G401 (cell line): Measurements from ENCODE around the gene TMED6. TPM values are rescaled to one million over a fixed set of nuclear protein-coding genes. Genes with fewer than 3 reads are reported as not detected.
A peak's percentile ranks its signal among the peaks of the same experiment; 100 is the strongest.
"Not testable (repeated sequence)": the region's sequence is repeated elsewhere in the genome, so short reads cannot be mapped to it uniquely, and the experiment has no call there.

ENCODE experiments used
- DNase-seq: peaks from one replicate; pipeline ENCODE4 v3.0.0-alpha.2; 2015; ENCODE audit warnings: low spot score
- in situ Hi-C: cut with HindIII; loops from 2 replicates; pipeline ENCODE4 v1.10.0; 2016; ENCODE audit warnings: low sequenced_read_pairs, mixed read lengths
- total RNA-seq: library from RNA; depleted of rRNA; stranded (reverse); fragments of >200 nt; shearing (Covaris generic); gene quantifications from 2 replicates; pipeline ENCODE4 v1.2.3, GENCODE V29; 2014; rRNA removed

The TMED6 gene
- total RNA-seq, 1 experiment from 2014 or later: not detected

DNA sequence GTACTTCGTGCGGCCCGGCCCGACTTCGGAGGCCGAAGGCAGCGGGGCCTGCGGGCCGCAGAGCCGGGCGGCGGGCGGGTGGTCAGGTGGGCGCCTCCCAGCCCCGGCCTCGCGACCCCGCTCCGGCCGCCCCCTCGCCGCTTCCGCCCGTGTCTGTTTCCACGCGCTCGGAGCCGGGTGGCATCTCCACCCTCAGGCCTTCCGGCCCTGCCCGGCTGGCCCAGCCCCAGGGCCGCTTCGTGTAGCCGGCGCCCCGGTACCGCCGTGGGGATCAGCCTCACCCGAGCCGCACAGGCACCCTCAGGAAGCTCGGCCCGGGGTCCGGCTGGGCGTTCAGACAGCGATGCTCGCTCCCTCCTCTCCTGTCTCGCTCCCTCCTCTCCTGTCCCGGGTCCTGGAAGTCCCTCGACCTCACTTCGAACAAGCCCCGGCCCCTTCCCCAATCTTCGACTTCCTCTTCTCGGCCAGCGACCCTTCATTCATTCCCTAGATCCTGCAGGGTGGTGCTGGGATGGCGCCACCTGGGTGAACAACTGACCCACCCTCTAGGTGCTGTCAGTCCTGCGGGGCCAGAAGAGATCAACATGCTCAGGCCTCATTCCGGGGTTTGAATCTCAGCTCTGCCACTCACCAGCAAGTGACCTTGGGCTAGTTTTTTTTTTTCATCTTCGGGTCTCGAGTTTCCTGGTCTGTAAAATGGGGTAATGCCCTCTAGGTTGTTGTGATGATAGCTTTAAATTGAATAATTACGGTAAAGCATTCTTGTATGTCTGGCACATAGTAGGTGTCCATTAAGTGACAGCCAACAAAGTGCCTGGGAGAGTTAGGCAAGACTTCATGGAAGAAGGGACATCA, 39.8 kb downstream of the TMED6 start:
- in situ Hi-C loops: no loop called here
- no peak for DNase-seq

DNA sequence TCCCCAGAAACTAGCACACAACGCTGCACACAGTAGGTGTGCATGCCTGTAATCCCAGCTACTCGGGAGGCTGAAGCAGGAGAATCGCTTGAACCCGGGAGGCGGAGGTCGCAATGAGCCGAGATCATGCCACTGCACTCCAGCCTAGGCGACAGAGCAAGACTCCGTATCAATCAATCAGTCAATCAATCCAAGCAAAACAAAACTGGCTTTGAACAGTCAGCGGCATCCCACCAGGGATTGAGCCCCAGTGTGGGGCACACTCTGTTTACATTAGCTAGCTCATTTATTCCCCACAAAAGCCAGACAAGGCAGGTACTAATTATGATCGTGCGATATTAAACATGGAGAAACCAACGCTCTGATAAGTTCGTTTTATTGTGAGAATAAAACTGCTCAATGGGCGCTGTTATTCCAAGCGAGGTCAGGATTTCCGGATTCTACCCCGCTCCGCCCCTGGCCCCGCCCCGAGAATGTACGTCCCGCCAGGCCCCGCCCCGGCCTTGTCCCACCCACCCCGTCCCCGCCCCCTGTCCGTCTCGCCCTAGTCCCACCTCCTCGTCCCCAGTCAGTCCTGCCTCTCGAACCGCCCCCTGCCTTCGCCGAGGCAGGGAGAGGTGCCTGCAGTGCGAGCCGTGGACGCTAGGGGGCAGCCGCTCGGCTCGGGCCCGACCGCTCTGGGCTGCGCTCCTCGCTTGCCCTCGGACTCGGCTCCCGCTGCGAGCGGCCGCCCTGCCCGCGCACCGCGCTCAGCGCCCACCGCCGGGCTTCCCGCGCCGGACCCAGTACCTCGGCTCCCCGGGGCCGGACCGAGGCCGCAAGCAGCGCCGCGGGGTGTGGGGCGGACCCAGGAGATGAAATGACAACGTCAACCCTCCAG, 40.7 kb downstream of the TMED6 start, which contains the start of gene VPS4A:
Gene VPS4A (plus strand): TSS at position 698 of the 880 bp plus-strand sequence. CDS start 162 bp downstream, at position 860.
- in situ Hi-C loops: no loop called here
- DNase-seq: peak; percentile 97

DNA sequence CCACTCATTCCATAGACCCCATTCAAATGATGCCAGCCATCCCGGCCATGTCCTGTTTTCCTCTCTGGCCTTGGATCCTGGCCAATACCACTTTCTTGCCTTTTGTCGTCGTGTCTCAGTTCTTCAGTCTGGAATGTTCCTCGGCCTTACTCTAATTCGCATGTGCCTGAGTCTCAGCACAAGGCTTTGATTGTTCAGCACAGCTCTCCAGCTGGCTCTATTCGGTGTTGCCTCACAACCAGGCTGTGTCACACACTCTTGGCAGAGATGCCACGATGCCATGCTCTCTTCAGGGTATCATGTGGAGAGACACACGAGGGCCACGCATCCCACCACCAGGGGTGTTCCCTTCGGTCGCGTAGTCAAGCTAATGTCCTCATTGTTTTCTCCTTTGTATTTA, 42.3 kb downstream of the TMED6 start:
- in situ Hi-C loops: no loop called here
- no peak for DNase-seq

DNA sequence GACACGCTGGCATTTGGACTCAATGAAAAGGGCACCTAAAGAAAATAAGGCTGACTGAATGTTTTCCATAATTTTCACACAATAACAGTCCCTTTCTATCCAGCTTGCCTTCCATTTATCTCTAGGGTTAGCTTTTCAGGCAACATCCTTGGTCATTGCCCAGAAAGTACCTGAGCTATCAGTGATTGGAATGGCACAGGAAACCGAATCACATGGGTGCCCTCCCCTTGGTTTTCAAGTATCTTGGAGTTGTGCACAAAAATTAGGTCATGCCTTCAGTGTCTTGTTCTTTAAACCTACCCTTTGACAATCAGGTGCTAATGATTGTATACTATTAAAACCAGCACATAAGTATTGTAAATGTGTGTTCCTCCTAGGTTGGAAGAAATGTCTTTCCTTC, 43.7 kb downstream of the TMED6 start:
- in situ Hi-C loops: no loop called here
- no peak for DNase-seq

DNA sequence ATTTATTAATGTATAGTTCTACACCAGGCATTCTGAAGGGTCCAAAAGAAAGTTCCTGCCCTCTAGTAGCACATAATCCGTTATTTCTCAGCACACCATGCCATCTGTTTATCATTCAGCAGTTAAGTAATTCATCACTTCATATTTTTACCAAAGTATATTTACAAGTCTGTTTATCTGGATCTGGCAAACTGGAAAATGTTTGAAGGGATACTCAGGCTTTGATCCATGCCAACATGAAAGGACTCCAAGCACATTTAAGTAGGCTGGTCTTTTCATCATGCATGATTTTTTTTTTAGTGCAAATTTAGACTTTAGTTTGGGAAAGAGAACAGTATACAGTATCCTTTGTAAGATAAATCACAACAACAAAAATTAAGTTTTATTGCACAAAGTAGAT, 44.5 kb downstream of the TMED6 start:
- DNase-seq: no peak
- in situ Hi-C loops: no loop called here

DNA sequence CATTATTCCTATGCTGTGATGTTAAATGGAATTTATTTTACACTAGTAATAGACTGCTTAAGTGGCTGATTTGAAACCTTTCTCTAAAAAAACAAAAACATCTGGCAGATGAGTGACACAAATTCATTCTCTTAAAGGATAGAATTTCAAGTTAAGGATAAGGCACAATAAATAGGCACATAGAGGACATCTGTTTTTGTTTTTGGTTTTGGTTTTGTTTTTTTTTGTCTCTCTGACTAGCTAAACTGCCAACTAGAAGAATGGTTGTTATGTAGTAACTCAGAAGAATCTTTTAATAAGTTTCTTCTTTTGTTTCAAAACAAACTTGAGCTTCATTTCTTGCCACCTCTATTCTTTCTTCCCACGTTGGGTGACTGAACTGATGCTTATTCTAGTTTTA, 45.6 kb downstream of the TMED6 start:
- no peak for DNase-seq
- in situ Hi-C loops: no loop called here

DNA sequence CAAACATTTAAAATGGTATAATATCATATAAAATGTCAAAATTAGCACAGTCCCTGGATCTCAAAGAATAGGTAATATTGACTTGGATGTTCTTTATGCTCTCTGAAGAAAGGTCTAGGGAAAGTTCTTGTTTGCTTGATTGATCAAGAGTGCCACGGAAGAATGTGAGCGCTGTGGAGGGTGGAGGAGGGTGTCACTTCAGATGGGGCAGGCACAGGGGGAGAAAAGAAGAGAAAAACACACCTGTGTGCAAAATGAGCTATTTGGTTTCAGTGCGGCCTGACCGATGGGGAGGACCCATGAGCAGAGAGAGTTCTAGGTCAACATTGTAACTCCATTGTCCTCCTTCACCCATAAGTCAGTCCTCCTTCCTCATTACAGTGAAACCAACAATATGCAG, 49.3 kb downstream of the TMED6 start:
- in situ Hi-C loops: no loop called here
- no peak for DNase-seq

DNA sequence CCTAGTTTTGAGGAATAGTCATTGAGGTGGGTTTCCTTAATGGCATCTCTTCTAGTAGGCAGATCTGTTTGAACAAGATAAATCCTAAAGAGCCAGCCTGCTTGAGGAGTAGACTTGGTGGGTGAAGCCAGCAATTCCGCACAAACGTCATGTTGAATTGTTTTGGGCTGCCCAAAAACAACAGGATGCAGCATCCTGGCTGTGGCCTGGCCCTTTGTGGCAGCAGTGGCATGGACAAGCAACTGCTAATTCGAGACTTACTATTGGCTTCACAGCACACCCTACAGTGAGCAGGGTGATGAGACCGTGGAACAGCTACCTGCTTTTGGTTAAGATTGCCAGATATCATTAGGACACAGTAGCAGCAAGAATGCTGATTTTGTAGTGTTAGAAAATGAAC, 49.7 kb downstream of the TMED6 start:
- no peak for DNase-seq
- in situ Hi-C loops: no loop called here

DNA sequence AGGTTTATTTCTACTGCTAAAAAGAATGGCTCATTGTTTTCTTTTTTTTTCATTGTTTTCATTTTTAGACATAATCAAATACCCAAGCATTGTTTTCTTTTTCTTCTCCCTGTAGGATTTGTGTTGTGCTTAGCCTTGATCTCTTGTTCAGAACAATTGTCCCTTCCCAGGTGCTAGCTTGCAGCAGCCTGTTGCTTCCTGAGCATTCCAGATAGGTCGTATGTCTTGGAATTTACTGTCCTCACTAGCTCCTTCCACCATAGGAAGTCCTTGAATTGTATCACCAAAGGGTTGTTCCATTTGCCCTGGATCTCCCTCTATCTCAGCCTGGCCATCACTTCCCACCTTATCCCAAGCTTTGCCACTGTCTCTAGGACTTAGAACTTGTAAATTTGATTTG, 50.4 kb downstream of the TMED6 start:
- in situ Hi-C loops: no loop called here
- no peak for DNase-seq

DNA sequence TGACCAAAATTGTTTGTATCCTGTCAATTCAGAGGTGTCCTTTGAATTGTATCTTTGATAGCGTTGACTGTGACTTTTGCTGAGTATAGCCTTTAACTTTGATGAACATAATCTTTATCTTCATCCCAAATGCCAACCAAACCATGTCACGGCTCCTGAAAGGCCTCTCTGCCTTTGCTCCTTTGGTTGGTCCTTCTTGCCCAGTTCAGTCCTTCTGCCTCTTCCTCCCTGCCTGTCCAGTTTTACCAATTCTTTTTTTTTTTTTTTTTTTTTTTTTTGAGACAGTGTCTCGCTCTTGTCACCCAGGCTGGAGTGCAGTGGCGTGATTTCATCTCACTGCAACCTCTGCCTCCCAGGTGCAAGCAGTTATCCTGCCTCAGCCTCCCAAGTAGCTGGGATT, 53.3 kb downstream of the TMED6 start:
- no peak for DNase-seq
- in situ Hi-C loops: no loop called here

DNA sequence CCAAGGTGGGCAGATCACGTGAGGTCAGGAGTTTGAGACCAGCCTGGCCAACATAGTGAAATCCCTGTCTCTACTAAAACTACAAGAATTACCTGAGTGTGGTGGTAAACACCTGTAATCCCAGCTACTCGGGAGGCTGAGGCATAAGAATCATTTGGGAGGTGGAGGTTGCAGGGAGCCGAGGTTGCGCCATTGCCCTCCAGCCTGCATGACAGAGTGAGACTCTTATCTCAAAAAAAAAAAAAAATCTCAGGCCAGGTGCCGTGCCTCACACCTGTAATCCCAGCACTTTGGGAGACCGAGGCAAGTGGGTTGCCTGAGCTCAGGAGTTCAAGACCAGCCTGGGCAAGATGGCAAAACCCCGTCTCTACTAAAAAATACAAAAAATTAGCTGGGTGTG, 54.8 kb downstream of the TMED6 start:
- in situ Hi-C loops, DNase-seq: not testable (repeated sequence)

DNA sequence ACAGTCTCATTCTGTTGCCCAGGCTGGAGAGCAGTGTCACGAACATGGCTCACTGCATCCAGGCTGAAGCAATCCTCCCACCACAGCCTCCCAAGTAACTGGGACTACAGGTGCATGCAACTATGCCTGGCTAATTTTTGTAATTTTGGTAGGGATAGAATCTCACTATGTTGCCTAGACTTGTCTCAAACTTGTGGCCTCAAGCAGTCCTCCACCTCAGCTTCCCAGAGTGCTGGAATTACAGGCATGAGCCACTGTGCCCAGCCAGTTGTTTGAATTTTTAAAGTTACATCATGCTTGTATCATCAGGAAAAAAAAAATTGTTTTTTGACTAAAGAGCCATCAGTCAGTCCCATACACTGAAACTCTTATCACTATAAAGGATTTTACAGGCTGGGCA, 57.5 kb downstream of the TMED6 start:
- no peak for DNase-seq
- in situ Hi-C loops: no loop called here

DNA sequence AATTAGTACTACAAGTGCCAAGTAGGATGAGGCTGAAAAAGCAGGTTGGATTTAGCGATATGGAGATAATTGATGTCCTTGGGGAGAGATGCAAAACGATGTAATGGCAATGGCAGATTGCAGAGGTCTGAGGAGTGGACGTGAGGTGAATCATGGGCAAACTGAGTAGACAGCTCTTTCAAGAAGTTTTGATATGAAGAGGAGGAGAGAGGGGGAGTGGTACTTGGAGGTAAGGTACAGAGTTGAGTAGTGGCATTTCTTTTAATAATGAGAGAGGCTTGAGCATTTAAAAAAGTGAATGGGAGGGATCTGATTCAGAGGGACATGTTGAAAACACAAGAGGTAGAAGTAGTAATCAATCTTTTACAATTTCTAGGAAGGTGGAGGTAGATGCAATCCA, 58.2 kb downstream of the TMED6 start:
- in situ Hi-C loops: no loop called here
- DNase-seq: no peak

Other genes starting within 250 kb of the TMED6 start
- 0.06 and 2.6 TPM in 2 replicates for gene HAS3, start 246.1 kb downstream of the TMED6 start, total RNA-seq
- 196 and 268 TPM in 2 replicates for gene CHTF8, start 219.2 kb downstream of the TMED6 start, total RNA-seq
- 66.4 and 89.9 TPM in 2 replicates for gene UTP4, start 219.1 kb downstream of the TMED6 start, total RNA-seq
- 13.9 and 36.0 TPM in 2 replicates for gene SNTB2, start 164.6 kb downstream of the TMED6 start, total RNA-seq
- 55.2 and 60.7 TPM in 2 replicates for gene VPS4A, start 40.4 kb downstream of the TMED6 start, total RNA-seq
- gene PDF, start 21.2 kb downstream of the TMED6 start, total RNA-seq: 28.3 and 49.1 TPM in 2 replicates
- 71.6 and 77.0 TPM in 2 replicates for gene COG8, start 12.2 kb downstream of the TMED6 start, total RNA-seq
- 33.0 and 35.3 TPM in 2 replicates for gene NIP7, start 12.0 kb downstream of the TMED6 start, total RNA-seq
- gene TERF2, start 34.2 kb upstream of the TMED6 start, total RNA-seq: 24.0 and 31.5 TPM in 2 replicates
- 72.8 and 112 TPM in 2 replicates for gene CYB5B, start 72.8 kb upstream of the TMED6 start, total RNA-seq
- 19.3 and 23.4 TPM in 2 replicates for gene NFAT5, start 214.2 kb upstream of the TMED6 start, total RNA-seq